ENCODE measurements around the gene WWP2.
"Not testable (repeated sequence)": the region's sequence is repeated elsewhere in the genome, so short reads cannot be mapped to it uniquely, and the experiment has no call there.

DNA sequence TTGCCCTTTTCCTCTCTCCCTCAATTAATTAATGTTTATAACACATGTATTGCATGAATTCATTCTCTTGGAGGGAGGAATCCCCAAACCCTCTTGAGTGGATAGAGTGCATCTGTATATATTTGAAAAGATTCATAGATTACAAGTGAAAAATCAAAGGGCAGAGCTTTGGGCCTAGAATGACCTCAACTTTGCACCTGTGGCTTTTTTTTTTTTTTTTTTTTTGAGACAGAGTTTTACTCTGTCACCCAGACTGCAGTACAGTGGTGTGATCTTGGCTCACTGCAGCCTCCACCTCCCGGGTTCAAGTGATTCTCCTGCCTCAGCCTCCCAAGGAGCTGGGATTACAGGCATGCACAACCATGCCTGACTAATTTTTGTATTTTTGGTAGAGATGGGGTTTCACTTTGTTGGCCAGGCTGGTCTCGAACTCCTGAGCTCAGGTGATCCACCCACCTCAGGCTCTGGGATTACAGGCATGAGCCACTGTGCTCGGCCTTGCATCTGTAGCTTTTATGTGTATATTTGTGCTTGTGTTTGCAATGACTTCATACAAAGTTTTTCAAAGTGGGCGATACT lies 62.5 kb downstream of the WWP2 start:
- not testable (repeated sequence) for TF ChIP-seq CTCF (conservative IDR thresholded peaks at IDR 0.05; ENCODE audit: low read length); EZH2phosphoT487 (IDR thresholded peaks at IDR 0.05; ENCODE audit: borderline replicate concordance, low read depth, low read length)

Data from OCI-LY7 (cell line).